Stimulated activated naive CD4-positive, alpha-beta T cell treated with Interleukin-2 at 50 U/mL for 16 hours (primary cell): Measurements from ENCODE around the gene SMAP1.

Experiments
- DNase-seq: peaks from one replicate; lab custom pipeline; 2025; lab: John Stamatoyannopoulos, UW

Gene SMAP1

DNA sequence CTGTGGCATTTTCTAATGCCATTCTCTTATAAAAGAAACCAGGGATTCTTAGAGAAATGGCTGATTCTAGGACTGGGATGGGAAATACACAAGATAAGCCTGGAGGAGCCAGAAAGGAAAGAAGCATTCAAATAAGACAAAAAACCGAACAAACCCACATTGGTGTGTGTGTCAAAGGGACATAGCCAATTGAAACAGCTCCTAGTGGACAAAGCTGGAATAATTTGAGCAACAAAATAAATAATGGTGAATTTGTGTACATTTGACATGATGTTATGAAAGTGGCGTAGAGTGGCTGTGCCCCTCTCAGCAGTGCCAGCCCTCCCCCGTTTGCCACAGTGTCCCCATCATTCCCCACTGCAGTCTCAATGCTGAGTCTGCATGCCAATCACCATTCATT lies 233.6 kb downstream of the SMAP1 start:
- no peak for DNase-seq

DNA sequence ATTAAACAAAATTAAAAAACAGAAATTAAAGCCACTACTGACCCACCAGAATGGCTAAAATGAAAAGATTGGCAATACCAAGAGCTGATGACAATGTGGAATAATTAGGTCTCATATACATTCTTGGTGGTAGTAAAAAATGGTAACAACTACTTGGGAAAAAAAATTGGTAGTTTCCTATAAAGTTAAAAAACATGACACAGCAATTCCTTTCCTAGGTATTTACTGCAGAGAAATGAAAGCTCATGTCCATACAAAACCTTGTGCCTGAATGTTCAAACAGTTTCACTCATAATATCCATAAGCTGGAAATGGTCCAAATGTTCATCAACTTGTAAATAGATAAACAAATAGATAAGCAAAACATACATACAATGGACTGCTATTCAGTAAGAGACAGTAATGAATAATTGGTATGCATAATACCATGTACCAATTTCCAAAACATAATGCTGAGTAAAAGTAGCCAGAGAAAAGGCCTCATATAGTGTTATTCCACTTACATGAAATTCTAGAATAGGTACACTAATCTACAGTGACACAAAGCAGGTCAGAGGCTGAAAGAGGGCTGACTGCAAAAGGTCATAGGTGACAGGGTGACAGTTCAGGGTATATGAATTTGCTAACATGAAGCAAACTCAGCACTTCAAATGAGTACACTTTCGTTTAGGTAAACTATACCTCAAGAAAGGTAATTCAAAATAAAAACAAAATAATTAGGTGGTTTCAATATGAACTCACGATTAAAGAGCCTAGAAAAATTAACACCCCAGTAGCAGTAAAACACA lies 236.2 kb downstream of the SMAP1 start:
- DNase-seq, result no peak

DNA sequence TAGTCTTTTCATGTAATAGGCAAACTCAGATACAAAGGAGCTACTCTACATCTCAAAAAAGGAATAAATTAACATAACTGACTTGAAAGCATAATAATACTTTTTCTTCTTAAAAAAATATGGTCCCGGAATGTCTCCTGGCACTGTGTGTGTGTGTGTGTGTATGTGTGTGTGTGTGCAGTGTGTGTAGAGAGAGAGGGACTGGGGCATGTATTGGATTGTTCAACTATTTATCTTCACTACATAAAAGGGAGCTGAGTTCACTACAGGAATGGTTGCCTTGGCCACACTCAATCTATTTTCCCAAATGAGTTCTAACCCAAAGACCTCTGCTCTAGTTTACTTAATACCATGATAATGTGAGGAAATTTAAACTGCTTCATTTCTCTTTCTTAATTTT lies 238.1 kb downstream of the SMAP1 start:
- DNase-seq, result no peak
